HG02763 (cell line): ENCODE measurements around the gene CSNK1G1.
A peak's percentile ranks its signal among the peaks of the same experiment; 100 is the strongest.

ENCODE experiments used
- ATAC-seq: cut with Tn5 transposase; IDR thresholded peaks from one replicate; pipeline ENCODE4 v1.9.1; 2021; ENCODE audit warnings: mild to moderate bottlenecking, moderate library complexity; ENCODE audit not compliant: unreplicated experiment

CSNK1G1 gene

DNA sequence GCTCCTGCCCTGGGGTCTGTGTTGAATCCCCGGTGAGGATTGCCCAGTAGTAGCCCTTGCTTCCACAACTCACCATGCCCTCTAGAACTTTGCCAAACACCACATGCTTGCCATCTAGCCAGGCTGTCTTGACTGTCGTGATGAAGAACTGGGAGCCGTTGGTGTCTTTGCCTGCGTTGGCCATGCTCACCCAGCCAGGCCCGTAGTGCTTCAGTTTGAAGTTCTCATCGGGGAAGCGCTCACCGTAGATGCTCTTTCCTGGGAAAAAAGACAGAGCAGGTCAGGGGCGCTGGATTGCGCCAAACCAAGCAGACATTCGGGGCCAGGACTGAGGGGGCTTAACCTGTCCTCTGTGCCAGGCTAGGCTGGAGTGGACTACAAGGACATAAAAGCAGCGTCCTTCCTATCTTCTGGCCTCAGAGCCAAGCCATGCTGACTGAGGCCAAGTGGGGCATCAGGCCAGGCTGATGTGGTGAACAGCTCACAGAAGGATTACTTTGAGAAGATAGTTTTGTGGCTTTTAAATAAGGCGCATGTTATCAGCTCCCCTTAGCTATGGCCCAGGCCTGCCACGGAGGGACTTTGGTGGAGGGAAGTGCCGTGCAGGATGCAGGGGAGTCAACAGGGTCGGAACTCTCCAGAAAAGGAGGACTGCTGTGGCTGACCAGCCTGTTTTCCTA, 199.2 kb downstream of the CSNK1G1 start:
- ATAC-seq, result no peak

DNA sequence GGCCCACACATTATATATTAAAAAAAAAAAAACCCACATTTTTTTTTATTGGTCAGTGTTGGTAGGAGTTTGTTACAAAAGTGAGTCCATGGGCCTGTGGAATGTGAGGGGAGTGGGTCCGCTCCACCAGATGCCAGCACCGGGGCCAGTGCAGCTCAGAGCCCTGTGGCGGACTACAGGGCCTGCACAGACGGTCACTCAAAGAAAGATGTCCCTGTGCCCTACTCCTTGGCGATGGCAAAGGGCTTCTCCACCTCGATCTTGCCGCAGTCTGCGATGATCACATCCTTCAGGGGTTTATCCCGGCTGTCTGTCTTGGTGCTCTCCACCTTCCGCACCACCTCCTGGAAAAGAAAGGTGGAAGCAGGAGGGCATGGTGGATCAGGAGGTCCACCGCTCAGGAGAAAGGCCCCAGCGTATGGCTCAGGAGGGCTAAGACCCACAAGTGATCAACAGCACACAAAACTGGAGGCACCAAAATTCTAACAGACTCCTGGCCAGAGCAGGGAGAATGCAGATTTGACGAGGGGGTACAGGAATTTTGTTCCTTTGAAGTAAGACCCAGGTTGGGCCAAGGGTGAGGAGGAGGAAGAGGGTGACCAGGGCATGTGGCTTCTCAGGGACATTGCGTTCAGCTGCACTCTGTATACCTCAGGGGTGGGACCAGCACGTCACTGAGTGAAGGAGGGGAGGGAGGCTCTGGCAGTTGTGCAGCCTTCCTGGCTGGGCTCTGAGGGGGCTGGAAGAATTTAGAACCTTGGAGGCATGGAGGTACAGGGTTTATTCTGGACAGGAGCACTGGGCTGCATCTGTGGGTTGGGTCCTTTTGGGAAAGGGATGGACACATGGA, 199.9 kb downstream of the CSNK1G1 start:
- ATAC-seq, result no peak

DNA sequence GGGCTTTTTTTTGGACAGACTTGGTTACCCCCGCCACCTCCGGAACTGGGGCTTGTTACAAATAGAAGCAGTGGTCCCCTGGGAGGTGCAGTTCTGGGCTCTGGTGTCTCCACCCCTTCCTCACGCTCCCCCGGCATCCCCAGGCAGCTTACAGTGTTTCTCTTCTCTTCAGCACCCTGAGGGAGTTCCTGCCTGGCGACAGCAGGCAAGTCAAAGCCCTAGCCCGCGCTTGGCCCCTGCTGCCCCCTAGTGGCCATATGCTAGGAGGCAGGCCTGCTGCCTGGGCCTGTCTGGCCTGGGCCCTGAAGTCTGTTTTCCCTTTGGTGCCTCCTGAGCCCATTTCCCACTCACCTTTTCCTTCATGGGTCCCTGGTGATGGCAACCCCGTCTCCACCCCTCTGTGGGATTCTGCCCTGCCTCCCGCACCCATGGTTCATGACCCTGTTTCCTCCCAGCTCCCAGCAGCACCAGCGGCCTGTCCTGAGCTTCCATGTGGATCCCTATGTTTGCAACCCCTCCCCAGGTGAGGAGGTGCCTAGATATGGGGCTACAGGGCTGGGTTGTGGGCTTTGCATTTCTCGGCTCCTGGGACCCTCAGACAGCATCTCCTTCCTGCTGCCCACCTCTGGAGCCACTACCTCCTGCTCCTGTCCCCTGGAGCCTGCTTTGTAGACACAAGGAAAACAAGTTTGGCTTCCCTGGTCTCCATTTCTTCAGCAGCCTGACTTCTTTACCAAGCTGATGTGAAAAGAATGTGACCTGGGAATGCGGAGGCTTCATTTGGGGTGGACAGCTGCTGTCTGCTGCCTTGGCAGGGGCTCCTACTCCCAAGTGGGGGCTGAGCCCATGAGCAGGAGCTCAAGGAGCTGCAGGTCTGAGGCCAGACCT, 202.2 kb downstream of the CSNK1G1 start:
- peak; percentile 49 for ATAC-seq

DNA sequence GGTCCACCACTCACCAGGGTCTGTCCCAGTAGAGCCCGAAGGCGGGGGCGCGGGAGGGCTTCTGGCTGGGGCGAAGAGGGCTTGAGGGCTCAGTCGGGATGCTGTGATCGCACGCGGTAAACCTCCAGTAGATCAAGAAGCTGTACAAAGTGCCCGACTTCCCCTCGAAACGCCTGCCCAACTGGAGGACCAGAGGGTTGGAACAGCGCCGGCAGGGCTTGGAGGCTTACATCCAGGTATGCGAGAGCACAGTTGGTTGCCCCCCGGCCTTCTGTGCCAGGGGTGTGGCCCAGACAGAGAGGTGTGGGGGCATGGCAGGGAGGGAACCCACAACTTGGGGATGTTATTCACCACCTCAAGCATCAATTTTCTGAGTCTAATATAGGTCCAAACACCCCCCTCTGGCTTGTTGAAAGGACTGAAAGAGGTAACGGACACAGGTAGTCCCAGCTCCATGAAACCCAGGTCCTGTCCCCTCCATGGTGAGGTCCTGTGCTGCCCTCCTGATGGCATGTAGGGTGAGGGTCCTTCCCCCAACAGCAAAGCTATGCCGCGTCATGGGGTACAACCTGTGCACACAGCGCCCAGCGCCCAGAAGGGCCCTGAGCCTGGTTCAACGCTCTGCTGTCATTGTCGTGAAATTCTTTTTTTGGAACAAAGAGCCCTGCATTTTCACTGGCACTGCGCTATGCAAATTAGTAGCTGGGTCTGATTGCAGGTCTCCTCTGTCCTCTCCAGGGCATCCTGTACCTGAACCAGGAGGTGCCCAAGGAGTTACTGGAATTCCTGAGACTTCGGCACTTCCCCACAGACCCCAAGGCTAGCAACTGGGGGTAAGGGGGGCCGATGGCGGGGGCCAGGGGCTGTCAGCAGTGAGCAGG, 203.2 kb downstream of the CSNK1G1 start:
- ATAC-seq, result peak; percentile 5

DNA sequence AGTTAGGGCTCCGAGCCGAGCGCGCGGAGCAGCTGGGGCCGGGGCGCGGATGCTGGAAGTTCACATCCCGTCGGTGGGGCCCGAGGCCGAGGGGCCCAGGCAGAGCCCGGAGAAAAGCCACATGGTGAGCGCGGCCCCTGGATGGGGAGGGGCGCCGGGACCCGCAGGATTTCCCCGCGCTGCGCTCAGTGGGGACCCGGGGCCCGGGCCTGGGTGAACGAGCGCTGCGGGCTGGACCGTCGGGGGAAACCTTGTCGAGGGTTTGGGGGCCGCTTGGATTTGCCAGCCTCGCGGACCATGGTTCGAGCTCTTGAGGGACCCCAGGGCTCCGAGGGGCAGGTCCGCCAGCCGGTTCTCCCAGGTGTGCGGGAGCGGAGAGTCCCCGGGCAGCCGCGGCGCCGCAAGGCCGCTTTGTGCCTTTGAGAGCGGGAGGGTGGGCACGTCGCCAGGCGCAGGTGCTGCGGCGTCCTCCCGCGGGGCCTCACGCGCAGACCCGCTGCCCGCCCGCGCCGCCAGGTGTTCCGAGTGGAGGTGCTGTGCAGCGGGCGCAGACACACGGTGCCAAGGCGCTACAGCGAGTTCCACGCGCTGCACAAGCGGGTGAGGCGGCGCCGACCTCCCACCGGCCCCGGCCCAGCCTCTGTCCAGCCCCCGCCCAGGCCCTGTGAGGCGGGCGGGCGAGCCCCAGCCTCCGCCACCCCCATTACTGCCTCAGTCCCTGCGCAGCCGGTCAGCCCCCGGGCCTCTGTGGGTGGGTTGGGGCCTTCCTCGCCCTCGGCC, 204.1 kb downstream of the CSNK1G1 start, which contains the start of gene SNX22:
Gene SNX22 (plus strand): TSS at position 5 of the 780 bp plus-strand sequence. CDS start 45 bp downstream, at position 50.
- ATAC-seq, result no peak

DNA sequence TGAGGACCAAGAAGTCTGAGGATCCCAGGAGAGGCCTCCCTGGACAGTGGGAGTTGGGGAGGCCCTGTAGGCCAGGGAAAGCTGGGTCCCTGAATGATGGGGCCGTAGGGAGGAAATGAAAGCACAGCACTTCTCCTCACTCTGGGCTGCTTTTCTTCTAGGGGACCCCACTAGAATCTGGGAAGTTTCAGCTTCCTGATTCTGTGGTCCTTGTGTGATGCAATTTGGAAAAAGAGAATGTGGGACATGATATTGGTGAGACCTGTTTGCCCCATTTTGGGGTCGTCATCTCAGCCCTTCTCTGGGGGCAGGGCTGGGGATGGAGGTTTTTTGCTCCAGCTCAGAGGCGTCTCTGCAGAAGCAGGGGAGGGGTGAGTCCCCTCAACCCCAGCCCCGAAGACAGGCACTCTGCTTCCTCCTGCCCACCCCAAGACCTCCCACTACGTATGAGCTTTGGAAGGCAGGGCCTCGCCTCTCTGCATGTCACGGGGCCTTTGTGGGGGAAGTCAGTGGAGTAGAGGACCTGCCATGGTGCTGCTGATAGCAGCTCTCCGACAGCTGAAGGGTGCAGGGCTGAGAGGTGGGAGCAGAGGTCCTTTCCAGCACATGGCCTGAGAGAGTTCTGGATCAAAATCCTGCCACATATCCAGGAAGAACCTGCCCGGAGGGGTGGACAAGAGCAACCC, 205.9 kb downstream of the CSNK1G1 start:
- no peak for ATAC-seq

DNA sequence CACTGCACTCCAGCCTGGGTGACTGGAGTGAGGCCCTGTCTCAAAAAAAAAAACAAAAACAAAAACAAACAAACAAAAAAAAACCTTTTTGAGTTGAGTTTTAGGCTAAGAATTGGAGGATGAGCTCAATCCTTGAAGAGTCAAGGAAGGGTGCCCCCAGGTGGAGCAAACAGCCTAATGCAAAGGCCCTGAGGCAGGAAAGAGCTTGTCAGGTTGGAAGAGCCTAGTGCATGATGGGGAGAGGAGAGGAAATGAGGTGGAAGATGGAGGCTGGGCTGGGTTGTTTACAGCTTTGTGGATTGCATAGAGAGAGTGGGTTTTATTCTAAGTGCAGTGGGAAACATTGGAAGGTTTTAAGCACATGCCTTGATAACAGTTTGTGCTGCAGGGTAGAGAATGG, 206.5 kb downstream of the CSNK1G1 start:
- ATAC-seq, result no peak

DNA sequence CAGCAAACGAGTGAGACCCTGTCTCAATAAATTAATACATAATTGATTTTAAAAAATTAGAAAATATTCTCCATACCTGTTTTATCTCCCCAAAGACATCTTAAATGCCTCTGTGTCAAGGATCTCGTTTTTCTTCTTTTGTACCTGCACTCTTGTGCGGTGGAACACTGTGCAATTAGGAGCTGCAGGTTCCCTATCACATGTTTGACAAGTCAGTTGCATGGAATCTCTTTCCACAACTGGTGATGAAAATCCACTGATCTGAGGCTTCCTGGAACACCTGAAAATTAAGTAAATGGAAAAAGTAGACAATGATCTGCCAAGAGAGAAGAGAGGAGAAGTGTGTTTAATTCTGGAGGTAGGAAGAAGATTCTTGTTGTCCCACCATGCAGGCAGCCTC, 207.4 kb downstream of the CSNK1G1 start:
- no peak for ATAC-seq

DNA sequence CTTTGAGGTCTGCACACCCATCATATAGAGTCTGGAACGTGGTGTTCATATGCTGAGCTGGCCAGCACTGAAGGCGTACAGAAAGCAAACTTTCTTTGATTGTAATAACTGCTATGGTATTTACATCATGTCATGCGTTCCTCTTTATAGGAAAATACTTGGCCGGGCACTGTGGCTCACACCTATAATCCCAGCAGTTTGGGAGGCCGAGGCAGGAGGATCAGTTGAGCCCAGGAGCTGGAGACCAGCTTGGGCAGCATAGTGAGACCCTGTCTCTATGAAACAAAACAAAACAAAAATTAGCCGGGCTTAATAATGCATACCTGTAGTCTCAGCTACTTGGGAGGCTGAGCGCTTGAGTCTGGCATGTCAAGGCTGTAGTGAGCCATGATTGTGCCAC, 207.8 kb downstream of the CSNK1G1 start:
- no peak for ATAC-seq

DNA sequence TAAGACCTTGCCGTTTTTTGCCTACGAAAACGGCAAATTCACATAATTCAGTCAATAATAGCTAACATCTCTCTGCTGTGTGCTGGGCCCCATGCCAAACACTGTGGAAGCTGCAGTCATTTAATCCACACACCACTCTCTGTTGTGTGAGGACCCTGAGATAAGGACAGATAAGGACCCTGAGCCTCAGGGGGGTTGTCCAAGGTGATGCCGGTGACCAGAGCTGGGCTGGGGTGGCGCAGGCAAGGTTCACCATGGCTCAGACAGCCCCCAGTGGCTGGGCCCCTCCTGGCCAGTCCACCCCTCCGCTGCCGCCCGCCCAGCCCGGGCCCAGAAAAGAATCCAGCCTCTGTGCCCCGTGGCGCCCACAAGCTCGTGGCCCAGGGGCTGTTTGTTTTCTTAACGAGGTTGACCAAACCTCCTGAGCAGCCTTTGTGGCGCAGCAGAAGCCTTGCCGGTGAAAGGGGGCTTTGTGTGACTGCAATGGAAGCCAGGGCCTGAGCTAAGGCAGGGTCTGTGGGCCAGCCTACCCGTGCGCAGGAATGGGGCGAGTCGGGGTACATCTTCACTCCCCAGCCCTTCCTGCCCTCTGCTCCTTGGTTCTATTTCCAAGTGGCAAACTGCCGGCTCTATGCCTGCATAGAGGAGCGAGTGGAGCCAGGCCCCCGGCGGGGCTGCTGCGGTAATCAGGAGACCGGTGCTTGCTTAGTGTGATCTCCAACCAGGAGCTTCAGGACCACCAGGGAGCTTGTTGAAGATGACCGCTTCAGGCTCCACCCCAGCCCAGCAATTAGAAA, 208.9 kb downstream of the CSNK1G1 start:
- no peak for ATAC-seq

DNA sequence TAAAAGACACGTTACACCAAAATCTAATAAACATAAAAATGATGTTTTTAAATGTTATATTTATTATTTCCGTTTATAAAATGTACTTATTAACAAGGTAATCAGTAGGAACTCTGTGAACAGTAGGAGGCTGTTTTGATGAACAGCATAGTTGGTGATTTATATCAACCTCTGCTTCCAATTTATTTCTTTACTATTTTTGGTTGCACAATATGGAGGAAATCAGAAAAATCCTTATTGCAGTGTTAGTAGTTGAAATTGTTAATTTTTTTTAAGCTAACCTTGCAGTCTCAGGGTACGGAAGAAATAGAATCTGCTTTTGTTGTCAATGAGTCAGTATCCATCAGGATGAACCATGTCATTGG, 209.5 kb downstream of the CSNK1G1 start:
- no peak for ATAC-seq

DNA sequence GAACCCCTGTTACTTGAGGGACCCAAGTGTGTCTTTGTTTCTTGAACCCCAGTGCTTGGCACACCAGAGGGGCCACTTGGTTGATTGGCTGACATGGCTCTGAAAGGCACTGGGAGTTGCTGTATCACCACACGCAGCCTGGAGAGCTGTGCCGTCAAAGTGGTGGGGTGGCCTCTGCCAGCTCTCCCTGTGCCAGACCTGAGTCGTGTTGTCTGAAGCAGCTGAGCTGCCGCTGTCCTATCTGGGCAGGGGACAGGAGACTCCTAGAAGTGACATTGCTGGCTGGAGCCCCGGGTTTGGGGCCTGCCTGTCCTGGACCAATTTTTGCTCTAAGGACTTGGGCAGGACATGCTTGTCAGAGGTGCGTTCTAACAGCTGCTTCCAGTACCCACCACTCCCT, 209.9 kb downstream of the CSNK1G1 start:
- no peak for ATAC-seq

DNA sequence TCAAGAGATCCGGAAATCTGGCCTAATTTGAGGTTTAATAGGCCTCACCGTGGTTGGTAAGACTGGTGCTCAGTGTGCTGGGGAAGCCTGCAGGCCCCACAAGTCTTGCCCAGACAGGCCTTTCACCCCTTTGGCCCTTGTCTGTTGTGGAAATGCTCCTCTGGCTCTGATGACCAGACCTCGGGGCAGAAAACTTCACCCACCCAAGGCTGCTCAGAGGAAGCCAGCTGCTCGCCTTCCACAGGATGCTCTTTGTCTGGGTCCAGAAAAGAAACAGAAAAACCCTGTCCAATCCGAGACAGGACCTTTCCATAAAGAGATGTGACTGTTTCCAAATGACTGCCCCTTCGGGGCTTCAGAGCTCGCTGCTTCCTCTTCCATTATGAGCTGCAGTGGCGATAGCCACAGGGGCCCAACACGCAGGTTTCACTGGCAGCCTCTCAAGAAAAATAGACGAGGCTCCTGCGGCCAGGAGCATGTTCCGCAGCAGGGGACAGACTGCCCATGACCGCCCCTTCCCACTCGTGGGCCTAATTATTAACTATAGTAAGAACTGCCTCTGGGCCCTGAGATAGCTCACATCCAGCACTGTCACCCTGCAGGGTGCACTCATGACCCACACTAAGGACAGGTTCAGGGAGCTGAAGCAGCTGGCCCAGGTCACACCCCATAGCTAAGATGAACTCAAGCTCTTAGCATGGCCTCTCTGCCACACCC, 211.2 kb downstream of the CSNK1G1 start:
- peak; percentile 55 for ATAC-seq

DNA sequence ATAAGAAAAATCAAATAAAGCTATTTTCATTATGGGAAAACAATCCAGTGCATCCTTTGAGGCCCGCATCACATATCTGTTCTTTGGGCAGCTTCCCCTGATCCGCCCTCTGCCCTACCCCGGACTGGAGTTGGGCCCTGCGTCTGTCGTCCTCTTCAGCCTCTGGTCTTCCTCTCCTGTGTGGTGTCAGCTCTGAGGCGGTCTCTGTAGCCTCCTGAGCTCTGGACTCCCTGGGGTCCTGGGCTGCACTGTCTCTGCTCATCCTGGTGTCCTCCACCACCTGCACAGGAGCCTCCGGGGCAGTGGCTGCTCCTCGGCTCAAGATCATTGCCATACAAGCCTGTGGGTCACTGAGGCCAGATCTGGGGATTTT, 211.8 kb downstream of the CSNK1G1 start:
- ATAC-seq, result no peak

DNA sequence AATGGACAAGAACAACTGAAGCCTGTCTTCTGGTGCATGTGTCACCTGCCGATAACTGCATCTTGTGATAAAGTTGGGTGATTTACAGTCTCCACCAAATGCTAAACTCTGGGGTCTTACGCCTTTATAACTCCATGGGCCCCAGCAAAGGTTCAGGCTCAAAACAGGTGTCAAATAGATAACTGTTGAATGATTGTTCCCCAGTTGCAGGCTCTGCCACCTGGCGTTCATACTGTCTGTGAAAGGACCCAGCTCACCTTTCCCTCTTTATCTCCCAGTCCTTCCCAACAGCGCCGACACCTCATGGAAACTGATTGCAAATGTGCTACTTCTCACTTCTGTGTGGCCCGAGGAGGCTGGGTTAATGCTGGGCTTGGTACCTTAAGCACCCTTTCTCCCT, 212.7 kb downstream of the CSNK1G1 start:
- no peak for ATAC-seq

DNA sequence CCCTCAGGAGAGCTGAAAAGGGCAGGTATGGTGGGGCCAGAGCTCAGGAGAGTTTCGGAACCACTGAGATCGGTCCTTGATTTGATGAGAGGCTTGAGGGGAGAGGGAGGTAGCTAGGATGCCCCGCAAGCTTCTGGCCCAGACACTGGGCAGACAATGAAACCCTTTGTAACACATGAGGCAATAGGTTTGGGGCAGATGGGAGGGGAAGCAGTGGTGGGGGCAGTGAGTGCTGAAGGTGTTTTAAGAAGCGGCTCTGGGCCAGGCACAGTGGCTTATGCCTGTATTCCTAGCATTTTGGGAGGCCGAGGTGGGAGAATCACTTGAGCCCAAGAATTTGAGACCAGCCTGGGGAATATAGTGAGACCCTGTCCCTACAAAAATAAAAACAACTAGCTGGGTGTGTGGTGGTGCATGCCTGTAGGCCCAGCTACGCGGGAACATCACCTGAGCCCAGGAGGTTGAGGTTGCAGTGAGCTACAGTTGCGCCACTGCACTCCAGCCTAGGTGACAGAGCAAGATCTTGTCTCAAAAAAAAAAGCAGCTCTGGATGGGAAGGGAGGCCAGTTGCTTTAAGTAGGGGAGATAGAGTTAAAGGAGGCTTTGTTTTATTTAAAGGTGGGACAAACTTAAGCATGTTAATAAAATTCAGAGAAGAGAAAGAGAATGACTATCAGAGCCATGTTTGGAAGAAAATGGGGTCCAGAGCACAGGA, 214.0 kb downstream of the CSNK1G1 start:
- ATAC-seq, result no peak

DNA sequence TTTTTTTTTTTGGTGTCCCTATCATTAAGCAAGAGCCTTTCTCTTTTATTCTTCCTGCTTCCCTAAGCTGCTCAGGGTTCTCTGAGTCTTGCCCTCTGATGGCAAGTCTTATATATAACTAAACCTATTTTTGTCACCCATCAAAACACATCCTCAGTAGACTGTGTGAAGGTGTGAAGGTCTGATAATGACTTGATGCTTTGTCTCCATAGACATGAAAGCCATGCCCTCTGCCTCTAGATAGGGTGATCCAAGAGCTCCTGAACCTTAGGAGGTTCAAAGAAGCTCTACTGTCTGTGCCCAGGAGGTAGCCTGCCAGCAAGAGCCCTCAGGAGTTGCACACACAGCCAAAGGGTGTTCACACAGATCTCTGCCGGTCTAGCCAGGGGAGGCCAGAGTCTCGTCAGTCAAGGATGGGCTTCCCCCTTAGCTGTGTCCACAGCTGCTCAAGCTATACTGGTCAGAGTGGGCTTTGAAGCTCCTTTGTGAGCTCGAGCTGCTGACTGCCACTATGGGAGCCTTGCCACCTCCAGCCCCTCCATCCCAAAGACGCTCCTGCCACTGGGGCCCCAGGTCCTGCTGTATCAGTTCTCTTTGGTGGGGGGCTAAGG, 217.5 kb downstream of the CSNK1G1 start:
- ATAC-seq, result no peak
